Stimulated activated CD8-positive, alpha-beta memory T cell treated with anti-CD3 and anti-CD28 coated beads, Interleukin-7, amount 100 ng/mL, for 4 hours (primary cell): ENCODE measurements around the gene UMODL1.
"Not testable (repeated sequence)": the region's sequence is repeated elsewhere in the genome, so short reads cannot be mapped to it uniquely, and the experiment has no call there.

Experiments used
- DNase-seq, 2 donors: peaks; one replicate each; pipeline ENCODE4 v3.0.0-alpha.2; 2020; ENCODE audit warnings: low read depth in 2 of 2

UMODL1 gene

DNA sequence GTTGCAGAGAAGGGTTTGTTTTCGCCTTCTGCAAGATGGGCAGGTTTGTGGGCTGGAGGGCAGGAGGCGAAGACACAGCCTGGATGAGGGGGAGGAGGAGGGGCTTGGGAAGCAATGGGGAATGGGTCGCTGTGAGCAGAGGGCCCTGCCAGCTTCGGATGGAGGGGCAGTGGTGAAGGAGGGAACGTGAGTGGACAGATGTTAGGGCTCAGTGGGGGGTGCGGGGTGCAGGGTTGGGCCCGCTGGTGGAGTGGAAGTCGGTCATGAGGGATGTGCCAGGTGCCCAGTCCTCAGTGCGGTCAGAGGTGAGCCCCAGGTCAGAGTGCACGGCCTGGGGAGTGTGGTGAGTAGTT, 92.4 kb downstream of the UMODL1 start:
- DNase-seq: no peak

DNA sequence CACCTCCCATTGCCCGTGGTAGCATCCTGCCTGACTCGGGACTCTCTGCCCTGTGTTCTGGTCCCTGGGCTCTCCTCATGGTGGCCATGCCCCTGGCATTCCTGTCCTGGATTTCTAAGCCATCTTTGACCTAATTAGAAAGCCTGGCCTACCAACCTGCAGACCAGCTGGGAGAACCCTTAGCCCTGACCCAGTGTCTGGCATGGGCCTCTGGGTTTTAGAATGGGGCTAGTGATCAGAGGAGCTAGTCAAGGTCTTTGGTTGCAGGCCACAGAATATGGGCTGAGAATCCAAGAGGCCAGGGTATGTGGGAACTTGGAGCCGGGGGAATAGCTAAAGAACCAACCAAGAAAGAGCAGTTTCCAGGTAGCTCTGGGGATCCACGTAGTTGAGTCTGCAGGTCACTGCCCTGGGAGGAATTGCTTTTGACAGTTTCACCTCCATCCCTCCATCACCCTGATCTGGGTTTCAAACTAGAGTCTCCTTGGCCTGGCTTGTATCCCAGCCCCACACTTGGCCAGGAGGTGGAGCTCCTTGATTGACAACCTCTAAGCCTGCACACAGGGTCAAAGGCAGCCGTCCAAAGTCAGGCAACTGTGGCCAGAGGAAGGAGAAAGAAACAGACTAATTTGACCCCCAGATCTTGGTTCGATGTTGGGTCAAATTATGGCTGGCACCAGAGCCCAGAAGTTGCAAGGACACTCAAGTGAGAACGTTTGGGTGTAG, 93.1 kb downstream of the UMODL1 start:
- peak; percentile 21 to 23 for DNase-seq

DNA sequence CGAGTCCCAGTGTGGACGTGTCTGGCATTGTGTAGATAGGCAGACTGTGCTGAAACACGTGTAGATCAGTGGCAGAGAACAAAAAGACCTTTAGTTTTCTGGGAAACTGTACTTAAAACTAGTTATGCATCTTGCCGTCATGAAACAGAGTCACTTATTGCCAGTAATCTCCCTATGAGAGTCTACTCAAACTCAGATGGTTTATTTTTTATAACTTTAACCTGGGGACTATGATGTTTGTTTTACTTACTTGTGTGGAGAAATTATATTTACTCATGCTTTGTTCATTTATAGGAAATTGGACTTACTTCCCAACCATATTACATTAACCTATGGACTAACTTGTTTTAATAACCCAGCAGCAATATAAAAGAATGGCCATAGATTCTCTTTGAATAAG, 93.7 kb downstream of the UMODL1 start:
- no peak for DNase-seq

DNA sequence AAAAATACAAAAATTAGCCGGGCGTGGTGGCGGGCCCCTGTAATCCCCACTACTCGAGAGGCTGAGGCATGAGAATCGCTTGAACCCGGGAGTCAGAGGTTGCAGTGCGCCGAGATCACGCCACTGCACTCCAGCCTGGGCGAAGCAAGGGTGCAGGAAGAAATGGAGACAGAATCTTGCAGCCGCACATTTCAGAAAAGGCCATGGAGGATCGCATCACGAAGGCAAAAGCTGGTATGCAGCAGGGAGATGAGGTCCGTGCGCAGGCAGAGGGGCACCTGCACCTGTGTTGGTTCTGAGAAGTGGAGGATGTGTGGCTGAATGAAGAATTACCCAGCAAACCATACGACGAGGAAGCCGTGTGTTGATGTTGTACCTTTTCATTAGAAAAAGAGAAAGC, 94.8 kb downstream of the UMODL1 start:
- no peak for DNase-seq

DNA sequence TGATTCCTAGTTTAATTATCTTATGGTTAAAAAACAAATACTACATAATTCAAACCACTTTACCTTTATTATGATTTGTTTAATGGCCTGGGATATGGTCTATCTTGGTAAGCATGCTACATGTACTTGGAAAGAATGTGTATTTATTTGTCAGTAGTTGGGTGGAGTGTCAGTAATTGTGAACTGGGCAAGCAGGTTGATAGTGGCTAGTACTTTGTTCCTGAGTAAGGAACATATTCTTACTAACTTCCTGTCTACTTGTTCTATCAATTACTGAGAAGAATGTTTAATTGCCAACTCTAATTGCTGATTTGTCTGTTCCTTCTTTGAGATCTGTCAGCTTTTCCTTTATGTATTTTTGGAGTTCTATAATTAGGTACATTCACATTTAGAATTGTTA, 98.6 kb downstream of the UMODL1 start:
- DNase-seq: no peak

DNA sequence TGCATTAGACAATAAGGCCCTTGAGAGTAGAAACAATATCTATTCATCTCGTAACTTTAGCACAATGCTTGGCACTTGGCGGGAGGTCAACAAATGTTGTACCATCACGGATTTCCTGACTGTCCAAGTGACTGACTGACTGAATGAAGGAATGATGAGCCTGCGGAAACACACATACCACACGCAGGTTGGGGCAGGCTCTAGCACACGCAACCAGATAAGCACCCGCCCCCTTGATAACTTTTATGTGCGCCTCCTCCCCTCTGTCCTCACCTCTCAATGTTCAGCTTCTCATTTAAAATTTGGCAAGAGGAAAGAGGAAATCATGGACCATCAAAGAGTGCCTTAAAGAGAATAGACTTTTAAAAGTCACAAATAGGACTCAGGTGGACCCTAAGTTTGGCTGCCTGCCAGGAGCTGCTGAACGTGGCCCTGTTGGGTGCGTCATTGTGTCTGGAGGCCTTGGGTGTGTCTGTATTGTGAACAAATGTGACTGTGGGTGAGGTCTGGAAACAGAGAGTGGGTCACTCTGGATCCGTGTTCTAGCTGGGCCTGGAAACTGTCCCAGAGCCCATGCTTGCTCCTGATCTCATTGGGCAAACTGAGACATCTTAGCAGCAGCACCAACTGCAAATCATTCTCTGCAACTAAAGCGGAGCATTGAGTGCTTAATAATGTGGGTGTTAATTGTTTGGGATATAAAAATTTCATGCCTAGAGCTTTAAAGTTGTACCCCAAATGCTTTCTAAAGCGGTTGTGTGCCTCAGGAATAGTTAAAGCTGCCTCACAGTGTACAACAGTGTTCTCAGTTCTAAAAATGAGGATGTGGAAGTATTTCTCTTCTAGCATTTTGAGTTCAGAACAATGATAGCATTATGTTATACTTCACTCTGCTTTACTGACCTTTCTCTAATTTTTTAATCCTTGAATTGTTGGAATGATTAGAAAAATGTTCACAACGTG, 100.3 kb downstream of the UMODL1 start:
- DNase-seq: no peak

DNA sequence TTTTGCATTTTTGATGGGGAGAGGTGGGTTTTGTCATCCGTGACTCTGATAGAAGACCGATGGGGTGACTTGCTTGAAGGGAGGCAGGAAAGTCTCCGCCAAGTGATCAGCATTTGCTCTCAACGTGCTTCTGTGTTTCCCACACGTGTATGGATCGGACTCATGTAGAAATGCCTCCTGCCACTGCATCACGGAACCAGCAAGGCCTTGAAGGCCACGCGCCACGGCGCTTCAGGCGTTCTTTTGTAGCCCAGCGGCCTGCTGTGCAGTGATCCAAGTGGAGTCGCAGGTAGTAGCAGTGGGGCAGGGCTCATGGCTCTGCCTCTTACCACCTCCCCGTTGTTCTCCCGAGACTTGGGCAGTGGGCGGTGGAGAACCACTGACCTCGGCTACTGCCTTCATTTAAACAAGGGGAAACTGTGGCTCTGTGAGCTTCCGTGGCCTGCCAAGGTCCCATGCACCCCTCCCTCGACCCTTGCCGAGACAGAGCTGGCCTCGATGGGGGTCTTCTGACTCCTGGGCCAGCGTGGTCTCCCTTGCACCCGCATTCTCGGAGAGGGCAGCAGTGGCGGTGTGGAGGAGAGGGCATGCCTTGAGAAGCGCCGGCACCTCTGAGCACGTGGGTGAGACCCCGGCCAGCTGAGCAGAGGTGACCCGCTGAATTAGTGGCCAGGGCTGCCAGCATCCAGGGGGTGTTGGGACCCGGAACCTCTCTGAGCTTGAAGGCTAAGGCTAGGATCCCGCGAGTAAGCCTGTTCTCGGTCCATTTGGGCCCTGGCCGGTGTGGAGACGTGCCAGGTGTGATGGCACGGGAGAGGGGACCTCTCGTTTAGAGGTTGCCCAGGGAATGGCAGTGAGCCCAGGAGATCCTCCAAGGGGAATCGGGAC, 101.7 kb downstream of the UMODL1 start:
- no peak for DNase-seq

DNA sequence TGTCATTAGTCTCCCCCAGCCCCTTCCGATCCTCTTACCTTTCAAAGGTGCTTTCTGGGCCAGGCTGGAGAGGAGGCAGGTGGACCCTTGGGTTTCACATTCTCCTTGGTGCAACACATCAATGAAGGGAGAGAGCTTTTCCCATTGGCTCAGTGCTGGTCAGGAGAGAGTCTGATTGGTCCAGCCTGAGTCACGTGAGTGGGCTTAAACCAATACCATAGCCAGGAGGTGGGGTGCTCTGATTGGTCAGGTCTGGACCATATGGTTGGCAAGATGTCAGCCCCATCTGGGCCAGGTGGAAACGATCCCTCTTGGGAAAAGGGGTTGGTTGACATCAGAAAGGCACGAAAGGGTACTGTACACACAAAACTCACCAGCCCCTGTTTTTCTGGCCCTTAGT, 103.1 kb downstream of the UMODL1 start:
- DNase-seq: no peak

DNA sequence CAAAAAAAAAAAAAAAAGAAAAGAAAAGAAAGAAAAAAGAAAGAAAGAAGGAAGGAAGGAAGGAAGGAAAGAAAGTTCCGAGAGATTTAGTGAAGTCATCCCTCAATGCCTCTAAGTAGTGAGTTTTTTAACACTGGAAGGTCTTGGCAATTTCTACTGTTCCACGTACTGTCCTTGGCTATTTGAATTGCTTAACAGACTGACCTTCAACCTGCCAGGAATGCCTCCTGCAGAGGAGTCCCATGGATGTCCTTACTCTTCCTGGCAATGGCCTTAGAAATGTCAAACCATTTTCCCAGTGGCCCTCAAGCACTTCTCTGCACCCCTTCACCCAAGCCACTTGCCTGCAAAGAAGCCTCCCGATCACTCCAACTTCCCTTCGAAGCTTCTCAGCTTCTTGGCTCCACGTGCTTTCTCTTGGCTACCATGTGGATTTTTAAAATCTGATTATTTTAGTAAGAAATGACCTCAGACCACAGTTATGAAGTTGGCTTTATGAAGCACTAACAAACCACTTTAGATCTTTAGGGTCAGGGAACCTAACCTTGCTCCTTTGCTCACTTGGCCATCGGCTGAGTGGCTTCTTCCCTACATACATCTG, 104.1 kb downstream of the UMODL1 start:
- no peak for DNase-seq

DNA sequence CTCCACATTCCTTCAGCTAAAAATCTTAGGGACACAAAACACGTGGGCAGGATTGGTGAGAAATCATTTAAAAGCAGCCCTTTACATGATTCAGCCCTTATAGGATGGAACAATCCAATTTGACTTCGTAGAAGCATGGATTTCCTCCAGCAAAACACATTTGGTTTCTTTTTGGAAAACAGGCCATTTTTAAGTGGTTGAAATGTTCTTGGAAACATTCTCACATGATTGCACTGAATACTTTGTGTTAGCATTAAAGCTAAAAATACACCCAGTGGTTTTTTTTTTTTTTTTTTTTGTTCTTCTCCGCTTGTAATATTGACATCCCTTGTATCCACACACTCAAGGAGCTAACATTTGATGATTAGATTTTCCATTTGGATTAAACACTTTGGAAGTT, 105.7 kb downstream of the UMODL1 start:
- DNase-seq: no peak

DNA sequence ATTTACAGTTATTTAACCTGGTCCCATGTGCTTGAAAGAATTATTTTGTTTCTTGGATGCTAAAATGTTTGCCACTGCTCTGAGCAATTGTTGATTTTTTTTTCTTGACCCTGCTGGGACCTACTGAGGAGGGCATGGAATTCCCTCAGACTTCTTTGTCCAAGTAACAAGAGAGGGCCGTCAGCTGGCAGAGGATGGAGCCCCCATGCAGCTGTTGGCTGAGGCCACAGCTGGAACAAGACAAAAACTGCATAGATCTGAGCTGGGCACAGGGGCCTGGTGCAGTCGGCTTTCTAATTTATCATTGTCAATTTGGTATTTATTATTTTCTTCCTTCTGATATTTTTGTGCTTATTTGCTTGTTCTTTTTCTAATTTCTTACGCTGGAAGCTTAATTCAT, 108.2 kb downstream of the UMODL1 start:
- no peak for DNase-seq

DNA sequence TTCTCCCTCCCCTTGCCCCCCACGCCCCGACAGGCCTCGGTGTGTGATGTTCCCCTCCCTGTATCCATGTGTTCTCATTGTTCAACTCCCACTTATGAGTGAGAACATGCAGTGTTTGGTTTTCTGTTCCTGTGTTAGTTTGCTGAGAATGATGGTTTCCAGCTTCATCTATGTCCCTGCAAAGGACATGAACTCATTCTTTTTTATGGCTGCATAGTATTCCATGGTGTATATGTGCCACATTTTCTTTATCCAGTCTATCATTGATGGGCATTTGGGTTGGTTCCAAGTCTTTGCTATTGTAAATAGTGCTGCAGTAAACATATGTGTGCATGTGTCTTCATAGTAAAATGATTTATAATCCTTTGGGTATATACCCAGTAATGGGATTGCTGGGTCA, 108.9 kb downstream of the UMODL1 start:
- not testable (repeated sequence) for DNase-seq

DNA sequence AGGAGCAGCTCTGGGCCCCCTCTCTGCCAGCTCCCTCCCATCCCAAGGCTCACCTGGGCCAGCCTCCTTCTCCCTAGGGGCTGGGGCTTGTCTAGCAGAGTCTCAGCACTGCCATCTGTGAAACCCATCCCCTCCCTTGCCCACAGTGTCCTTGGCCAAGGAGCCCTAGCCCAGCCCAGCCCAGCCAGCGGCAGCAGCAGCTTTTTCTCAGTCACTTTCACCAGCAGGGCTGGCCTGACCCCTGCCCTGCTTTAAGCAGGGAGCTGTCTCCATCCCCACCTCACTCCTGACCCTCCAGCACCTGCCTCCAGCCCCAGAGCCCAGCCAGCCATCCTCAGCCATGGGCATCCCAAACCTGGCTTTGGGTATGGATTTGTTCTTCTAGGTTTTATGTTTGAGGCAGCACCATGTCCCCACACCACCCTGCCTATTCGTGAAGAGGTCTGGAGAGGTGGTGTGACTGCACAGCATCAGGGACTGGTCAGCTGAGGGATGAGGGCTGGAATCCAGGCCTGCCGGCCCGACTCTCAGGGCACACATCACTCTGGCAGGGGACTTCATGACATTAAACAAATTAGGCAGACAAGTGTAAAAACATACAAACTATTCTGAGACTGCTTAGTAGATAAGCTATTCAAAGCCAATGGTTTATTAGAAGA, 111.7 kb downstream of the UMODL1 start:
- no peak for DNase-seq

DNA sequence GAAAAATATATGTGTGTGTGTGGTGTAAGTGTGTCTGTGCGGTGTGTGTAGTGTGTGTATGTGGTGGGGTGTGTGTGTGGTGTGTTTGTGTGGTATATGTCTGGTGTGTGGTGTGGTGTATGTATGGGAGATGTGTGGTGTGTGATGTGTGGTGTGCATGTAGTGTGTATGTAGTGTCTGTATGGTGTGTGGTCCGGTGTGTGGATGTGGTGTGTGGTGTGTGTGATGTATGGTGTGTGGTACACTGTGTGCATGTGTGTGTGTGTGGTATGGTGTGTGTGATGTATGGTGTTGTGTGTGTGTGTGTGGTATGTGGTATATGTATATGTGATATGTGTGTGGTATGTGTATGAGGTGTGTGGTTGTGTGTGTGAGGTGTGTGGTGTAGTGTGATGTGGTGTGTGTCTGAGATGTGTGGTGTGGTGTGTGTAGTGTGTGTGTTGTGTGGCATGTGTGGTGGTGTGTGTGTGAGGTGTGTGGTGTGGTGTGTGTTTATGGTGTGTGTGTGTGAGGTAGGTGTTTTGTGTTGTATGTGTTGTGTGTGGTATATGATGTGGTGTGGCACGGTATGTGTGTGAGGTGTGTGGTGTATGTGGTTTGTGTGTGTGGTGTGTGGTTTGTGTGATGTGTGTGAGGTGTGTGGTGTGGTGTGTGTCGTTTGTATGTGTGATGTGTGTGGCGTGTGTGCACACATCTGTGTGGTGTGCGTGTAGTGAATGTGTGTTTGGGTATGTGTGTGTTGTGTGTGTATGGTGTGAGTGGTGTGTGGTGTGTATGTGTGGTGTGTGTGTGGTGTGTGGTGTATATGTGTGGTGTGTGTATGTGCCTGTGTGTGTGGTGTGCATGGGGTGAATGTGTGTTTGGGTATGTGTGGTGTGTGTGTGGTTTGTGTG, 112.5 kb downstream of the UMODL1 start:
- no peak for DNase-seq

DNA sequence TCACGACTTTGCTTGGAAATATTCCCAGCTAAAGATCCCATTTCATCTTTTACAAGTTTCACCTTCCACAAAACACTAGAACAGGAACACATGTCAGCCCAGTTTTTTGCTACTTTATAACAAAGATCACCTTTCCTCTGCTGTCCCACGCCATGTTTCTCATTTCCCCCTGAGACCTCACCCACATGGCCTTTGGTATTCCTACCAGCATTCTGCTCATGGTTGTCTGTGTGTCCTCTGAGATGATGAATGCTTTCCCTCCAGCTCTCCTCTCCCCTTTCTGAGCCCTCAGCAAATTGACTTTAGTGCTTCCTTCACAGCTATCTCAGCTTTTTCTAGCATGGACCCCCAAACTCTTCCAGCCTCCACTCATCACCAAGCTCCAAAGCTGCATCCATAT, 115.5 kb downstream of the UMODL1 start:
- no peak for DNase-seq

DNA sequence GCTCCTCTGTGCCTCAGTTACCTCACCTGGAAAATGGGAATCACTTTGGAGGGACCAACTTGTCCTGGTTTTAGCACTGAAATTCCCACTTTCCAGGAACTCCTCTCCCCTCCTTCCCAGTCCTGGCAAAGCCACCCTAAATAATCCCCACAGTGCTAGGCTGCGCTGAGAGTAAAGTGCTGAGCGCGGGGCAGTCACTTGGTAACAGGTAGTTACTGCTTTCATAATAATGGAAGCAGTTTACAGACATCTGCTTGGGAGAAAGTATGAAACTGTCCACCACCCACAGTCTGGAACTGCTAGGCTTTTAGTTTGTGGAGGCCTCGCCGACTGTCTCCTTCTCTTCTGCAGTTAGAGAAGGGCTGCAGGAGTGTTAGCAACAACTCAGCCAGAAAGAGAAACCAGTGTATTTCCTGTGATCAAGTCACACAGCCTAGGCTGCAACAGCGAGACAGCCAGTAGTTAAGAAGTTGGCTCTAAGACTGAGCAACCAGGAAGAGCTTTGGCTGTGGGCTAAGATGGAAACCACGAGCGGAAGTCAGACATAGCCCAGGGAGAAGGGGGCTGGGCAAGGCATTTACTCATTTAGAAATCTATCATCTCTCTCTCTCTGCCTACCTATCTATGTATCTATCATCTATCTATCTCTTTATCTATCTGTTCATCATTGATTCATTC, 117.0 kb downstream of the UMODL1 start:
- DNase-seq: peak; percentile 69 to 72

DNA sequence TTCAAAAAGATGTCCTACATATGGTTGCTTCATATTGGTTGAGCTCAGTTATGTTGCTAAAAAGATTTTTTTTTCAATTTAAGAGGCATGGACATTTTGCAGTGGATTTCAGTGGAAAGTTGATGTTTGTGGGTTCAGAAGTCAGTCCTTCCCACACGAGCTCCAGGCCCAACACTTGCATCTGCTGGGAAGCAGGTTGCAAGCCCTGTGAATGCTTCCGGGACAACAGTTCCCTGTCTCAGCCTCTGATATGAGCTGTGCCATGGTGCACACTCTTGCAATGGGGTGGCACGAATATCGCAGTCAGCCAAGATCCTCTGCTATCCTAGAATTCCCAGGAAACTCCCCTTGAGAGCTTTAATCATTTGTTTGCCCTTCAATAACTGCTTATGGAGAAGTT, 117.5 kb downstream of the UMODL1 start:
- DNase-seq: no peak

DNA sequence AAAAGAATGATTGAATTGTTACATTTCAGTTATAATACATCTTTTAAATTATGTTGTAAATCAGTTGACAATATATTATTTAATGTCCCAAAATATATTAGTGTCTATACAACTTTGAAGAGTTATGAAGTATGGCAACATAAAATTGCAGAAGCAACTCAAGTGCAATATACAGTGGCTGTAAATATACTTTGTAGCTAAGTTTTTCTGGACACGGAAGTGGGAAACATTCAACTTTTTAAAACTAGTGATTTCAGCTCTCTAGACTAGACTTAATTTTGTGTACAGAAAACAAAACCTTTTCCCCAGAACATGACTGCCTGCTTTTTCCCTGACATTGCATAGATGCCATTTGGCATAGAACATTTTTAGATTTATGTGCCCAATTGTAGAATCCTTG, 118.3 kb downstream of the UMODL1 start:
- no peak for DNase-seq

DNA sequence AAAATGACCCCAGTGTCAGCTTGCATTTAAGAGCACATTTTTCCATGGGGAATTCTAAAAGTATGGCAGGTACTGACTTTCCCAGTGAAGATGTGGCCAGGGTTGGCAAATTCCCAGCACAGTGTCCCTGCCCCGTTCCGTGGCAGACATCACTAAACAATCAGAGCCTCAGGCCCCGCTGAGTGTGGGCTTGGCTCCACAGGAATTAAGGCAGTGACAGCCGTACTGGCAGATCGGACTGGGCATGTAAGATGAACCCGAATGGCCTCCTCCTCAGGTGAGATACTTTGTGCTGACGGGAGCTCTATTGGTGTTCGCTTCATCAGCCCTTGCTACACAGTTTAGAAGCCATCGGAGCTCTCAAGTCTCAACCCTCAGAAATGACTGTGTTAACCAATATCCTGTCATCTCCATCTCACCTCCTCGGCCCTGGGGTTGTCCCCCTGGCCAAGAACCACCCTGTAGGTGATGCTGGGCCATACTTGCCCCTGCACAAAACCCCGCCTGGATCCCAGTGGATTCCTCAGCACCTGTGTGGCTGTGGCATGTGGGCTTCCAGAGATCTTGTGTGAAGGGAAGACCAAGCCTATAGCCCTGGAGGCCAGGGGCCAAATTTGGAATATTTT, 118.9 kb downstream of the UMODL1 start:
- no peak for DNase-seq
